NCI-H2081 (cell line): Measurements from ENCODE around the gene CLPSL1.
A peak's percentile ranks its signal among the peaks of the same experiment; 100 is the strongest.

Source experiments
- DNase-seq, 2 experiments: peaks; one replicate each; lab custom pipeline; 2025; lab: John Stamatoyannopoulos, UW

The CLPSL1 gene

DNA sequence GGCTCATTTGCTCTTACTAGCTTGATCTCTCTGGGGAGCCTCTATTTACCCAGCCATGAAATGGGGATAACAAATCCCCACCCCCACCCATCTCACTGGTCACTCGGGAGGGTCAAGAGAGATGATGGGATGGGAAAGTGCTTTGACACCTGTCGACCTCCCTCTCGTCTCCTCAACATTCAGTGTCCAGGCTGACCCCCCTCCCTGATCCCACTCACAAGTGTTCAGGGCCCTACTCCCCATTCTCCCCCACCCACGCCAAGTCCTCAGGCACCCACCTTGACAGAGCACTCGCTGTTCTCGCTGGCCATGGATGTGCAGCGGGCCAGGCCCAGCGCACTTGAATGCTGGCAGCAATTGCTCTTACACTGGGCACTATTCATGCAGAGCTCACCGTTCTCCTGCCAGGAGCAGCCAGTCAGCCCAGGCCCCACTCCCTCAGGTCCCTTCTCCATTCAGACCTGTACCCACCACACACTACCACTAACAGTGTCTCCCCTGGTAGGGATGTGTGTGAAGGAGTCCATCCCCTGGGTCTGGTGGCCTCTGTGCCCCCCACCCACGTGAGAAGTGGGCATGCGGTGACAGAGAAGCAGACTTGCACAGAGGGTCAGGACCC lies 14.7 kb downstream of the CLPSL1 start:
- DNase-seq, result no peak

DNA sequence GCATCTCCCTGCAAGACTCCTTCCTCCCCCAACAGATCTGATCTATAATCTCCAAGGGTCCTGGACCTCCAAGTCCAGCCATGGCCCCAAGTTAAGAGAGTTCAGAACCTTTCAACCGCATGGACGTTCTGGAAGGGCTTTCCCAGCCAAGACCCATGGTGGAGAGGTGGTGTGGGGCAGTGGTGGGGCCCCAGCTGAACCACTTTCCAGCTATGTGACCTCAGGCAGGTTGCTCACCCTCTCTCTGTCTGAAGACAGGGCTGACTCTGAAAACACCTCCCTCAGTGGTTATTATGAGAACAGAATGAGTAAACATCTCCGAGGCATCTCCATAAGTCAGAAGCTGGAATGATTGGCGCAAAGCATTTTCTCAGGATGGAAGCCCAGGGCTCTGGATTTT lies 15.4 kb downstream of the CLPSL1 start:
- no peak for DNase-seq

DNA sequence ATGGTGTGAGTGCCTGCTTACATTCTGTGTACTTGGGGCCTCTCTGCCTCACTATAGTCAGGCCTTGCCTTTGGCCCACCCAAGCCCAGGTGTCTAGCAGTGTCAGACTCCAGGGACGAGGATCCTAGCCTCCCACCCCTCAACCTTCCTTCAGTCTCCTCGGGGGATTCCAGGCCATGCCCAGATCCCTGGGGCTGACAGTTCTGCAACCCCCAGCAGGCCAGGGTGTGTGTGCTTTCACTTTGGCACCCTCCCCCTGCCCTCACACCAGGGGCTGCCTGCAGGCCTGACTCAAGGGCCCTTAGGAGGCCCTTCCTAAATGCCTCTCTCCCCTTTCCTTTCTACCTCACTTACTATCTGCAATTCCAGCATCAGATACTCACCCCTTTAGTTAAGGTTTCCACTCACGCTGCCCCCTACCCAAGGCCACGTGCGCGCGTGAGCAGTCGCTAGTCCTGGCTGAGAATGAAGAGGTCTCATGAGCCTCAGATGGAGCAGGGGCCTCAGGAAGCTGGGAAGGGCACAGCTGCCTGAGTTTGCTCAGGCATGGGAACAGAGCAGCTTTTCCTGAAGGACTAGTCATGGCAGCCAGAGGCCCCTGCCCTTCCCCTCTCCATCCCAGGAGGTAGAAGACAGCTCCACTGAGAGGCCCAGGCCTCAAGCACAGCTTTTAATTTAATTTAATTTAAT lies 17.2 kb downstream of the CLPSL1 start:
- no peak for DNase-seq

DNA sequence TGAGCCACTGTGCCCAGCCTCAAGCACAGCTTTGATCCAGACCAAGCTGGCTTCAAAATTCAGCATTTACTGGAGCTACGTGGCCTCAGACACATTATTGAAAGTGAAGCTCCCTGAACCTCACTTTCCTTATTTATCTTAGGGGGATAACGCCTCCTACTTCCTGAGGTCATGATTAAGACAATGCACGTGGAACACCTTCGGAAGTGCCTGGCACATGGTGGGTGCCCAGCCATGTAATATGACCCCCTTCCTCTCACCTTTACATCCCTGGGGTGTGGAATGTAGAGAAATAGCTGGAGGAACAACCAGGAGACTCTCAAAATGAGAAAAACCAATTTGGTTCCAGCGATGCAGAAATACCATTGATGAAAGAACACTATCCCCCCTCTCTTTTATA lies 17.9 kb downstream of the CLPSL1 start:
- no peak for DNase-seq

DNA sequence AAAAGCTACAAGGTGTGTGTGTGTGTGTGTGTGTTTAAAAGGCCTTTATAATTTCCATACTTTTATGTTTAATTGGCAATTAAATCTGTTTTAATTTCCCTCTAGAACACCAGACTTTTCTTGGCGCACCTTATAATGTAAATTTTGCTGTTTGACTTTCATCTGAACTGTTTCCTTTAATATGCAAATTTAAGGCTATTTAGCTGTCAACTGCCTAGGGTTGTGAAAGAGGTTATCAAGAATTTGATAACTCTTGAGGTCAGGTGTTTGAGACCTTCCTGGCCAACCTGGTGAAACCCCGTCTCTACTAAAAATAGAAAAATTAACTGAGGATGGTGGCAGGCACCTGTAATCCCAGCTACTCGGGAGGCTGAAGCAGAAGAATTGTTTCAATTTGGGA lies 20.3 kb downstream of the CLPSL1 start:
- DNase-seq, result no peak

DNA sequence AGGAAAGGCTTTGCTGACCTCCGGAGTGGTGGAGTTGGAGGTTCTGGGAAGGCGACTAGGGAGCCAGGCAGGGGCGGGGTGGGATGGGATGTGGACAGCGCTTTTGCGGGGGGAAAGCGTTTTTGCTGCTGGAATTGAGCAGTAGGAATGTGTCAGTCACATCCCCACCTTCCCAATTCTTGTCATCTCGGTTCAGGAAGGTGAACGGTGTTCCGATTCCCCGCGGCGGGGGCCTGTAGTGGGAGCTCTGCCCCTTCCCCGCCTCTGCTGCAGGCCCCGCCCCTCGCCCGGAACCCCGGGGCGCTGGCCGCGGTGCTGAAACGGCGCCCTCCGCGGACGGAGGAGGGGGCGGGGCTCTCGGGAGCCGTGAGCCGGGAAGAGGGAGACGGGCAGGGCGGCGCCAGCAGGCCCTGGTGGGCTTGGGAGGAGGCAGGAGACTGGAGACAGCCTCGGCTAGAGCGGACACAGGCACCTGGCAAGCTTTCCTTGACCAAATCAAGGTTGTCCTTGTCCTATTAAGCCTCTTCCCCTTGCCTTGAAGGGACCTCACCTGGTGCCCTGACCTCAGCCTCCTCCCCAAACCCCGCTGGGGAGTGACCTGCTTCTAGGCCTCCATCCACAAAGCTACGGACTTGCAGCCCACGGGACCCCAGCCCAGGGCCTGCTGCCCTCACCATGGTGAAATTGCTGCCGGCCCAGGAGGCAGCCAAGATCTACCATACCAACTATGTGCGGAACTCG lies 24.3 kb downstream of the CLPSL1 start, which contains the start of gene LHFPL5:
Gene LHFPL5 (plus strand): TSS at position 357 of the 741 bp plus-strand sequence. CDS start 319 bp downstream, at position 676.
- peak; percentile 56 to 62 for DNase-seq

DNA sequence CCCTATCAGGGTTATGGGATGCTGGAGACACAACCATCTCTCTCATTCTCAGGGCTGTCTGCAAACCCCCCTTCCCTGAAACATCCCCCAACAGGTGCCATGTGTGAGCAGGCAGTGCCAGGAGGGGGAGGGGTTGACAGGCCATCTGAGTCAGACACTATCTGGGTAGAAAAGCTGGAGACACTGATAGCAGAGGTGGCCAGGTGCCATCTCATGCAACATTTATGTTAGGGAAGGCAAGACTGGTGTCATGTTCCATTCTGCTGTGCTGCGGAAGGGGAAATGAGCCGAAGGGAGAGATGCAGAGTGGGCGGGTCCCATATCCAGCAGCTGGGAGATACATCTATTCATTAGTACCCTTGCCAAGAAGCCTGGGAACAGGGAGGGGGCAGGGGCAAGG lies 27.9 kb downstream of the CLPSL1 start:
- DNase-seq, result peak; percentile 78 to 89

DNA sequence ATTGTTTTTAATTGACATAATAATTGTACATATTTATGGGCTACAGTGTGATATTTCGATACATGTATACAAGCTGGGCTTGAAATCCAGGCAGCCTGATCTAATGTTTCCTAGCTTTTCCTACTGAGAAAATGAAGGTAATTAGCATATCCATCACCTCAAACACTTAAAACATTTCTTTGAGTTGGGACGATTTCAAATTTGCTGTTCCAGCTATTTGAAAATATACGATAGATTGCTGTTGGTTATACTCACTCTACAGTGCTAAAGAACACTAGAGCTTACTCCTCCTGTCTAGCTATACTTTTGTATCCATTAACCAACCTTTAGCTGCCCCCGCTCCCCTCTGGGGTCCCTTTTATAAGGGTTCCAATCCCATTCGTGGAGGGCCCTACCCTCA lies 29.0 kb downstream of the CLPSL1 start:
- DNase-seq, result no peak

DNA sequence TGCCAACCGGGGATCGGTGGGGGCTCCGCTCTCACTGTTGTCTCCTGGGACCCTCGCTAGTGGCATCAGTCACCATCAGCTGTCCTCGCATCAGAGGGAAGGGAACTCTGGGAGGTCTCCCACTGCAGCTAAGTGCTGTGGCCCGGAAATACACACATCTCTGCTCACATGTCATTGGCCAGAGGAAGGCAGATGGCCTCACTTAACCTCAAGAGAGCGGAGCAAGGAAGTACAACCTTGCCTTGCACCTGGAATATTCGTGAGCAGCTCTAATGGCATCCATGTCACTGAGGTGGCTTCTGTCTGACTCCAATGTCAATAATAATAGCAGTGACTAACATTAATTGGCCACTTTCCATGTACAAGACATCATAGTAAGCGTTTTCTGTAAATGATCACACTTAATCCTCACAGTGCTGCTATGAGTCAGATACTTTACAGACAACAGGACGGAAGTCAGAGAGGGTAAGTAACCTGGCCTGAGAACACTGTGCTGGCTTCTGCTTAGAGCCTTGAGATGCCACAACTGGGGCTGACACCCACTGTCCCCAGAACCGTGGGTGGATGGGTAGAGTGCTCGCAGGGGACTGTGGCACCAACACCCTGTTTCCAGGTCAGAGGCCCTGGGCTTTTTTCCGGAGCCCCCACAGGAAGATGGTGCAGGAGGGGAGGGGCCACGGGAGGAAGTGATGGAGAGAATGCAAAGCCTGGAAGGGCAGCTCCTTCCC lies 30.3 kb downstream of the CLPSL1 start:
- no peak for DNase-seq

DNA sequence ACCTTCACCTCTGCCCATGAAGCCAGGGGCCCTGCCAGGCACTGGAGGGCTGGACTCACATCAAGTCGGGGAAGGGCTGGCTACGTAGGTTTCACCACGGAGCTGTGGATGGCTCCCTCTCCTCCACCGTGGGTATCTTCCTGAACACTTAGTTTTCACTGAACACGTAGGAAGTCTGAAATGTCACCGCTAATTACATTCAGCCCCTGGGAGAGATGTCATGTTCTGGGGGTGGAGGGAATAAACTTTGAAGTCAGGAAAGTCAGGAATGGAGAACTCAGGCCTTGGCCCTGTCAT lies 30.8 kb downstream of the CLPSL1 start:
- DNase-seq, result no peak

DNA sequence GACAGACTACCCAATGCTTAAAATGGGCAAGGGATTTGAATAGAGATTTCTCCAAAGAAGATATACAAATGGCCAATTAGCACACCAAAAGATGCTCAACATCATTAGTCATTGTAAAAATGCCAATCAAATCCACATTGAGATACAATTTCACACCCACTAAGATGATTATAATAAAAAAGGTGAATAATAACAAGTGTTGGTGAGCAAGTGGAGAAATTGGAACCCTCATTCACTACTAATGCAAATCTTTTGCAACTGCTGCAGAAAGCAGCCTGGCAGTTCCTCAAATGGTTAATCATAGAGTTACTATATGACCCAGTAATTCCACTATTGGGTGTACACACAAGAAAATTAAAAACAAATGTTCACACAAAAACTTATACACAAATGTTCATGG lies 36.7 kb downstream of the CLPSL1 start:
- DNase-seq, result no peak

DNA sequence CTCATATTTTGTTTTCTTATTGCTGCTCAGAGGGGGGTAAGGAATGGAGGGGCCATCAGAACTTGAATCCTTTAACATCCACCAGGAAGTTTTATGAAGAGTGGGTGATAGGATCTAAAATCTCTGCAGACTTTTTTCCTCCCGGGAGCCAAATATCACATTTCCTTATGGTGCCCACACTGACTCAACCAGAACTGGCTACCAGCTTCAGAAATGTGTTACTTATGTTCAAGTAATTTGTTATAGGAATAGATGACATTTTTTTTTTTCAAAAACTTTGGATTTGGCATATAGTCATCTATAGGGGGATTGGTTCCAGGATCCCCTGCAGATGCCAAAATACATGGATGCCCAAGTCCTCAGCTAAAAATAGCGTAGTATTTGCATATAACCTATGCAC lies 42.8 kb downstream of the CLPSL1 start:
- DNase-seq, result no peak

DNA sequence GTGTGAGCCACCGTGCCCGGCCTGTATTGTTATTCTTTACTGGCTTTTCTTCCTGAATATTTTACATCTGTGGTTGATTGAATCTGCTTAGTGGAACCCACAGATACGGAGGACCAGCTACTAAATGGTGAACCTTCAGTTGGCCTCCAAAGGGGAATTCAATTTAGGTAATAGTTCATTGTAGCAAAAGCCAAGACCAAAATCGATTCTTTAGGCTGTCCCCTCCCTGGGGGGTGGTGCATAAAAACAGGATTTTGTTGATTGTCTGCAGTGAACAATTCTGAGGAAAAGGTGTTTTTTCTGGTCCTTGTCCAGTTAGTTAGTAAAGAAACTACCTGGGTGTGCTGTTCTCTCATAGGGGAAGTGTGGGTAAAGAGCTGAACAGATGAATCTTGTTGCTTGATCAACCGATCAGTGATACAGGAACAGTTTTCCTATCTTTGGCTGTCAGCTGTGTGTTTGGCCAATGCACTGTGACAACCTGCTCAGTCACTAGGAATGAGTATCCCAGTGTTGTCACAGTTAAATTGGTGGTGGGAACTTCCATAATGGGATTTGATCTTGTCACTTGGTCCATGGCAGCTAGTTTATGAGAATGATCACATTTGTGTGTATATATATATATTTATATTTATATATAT lies 43.9 kb downstream of the CLPSL1 start:
- DNase-seq, result no peak

DNA sequence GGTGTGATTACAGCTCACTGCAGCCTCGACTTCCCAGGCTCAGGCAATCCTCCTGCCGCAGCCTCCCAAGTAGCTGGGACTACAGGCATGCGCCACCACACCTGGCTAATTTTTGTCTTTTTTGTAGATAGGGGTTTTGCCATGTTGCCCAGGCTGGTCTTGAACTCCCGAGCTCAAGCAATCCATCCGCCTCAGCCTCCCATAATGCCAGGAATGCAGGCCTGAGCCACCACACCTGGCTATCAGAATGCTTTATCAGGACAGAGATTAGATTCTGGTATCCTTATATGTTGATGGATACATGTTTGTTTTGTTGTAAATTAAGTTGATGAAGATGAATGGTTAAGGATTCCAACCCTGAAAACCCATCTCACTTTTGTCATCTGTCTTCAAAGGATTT lies 48.5 kb downstream of the CLPSL1 start:
- DNase-seq, result no peak

DNA sequence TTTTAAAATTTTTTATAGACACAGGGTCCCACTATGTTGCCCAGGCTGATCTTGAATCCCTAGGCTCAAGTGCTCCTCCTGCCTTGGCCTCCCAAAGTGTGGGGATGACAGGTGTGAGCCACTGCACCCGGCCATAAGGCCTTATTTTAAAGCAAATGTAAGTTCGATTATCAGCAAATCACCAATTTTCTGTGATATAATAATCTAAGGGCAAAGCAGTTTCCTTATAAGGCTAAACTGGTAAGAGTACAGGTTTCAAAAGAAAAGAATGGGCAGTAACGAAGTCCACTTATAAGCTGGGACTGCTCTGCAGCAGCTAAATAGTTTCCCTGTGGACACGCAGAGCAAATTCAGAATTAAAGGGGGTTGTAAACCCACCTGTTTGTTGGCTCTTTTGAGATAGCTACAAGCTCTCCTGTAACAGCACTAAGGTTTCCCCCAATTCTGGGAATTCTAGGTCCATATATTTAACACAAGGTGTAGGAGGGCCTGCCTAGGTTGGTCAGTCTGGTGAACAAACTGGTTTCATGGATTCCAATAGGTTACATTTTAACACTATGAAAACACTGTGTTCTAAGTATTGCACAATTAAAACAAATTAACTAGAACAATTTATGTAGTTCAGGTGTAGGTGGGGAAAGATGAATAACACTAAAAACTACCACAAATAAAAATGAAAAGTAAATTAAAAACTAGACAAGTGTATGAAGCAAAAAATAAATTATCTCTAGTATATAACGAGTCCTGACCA lies 50.6 kb downstream of the CLPSL1 start:
- DNase-seq, result no peak

DNA sequence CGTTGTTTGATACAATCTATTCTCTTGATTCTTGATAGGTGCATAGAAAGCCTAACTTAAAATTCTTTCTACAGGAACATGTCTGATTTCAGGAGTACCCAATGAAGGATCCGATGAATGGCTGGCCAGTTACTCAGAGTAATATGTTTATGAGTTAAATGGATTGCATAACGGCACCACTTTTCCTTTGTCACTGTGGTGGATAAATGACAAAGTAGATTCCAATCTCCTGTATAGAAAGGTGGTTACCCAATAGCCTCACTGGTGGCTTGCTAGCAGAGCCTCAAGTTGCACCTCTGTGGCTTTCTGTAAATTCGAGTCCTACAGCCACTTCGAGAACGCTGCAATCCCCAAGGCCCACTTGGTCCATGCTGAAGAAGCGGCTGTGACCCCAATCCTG lies 52.7 kb downstream of the CLPSL1 start:
- DNase-seq, result peak in 1 of 2 experiments; percentile 37
